Medulla oblongata (tissue), 1 donor: ENCODE measurements around the gene S1PR3.
"Not testable (repeated sequence)": the region's sequence is repeated elsewhere in the genome, so short reads cannot be mapped to it uniquely, and the experiment has no call there.

ENCODE experiments used
- DNase-seq: peaks from one replicate; pipeline ENCODE4 v3.0.0-alpha.2; 2015; ENCODE audit errors: extremely low spot score

The S1PR3 gene

DNA sequence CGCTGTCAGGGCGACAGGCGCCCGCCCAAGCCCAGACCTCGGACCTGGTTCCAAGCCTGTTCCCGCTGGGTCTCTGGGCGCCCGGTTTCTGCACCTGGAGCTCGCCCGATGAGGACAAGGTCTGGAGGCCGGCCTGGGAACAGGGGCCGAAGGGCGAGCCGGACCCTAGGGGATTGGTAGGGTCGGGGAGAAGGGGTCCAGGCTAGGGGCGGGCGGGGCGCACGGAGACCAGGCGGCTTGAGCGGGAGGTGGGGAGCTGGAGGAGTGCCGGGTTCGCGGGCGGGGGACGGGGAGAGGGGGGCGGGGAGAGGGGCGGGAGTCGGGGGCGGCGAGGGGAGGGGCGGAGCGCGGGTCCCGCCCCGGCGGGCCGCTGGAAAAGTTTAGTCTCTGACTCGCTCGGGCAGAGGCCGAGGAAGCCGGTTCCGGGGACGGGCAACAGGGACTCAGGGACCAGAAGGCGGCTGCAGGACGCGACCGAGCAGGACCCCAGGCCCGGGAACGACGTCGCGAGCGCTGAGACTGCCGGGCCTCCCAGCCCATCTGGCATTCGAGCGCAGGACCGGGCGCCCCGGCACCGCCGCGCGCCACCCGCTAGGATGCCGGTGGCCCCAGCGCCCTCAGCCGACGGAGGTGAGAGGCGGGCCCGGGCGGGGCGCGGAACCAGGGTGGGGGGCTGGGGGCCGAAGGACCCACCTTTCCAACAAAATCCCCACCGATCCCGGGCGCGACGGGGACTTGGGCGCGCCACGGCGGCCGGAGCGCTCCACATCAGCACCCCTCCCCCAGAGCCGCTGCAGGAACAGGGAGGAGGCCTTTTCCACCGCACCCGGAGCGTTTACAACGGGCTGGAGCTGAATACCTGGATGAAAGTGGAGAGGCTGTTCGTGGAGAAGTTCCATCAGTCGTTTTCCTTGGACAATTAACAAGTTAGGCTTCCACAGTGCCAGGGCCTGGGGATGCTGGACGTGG is at the start of gene S1PR3:
Gene S1PR3 (plus strand): TSS at position 403 of the 969 bp plus-strand sequence. CDS start 9,733 bp downstream, outside the sequence.
- DNase-seq, result peak; percentile 44

DNA sequence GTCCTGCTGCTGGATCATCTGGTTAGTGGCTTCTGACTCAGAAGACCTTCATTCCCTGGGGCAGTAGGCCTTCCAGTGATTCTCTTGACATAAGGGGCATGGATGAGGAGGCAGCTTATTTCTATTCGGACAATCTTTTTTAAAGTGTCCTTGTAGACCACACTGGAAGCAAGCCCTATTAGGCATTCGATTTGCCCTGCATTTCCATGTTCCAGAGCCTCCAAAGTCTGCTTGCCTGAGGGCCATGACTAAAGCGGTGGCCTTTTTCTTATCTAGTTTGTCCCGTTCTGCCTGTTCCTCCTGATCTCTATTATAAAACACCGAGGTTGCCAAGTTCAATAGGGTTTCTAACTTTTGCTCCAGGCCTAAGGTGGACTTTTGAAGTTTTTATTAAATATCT is 49.7 kb upstream of the S1PR3 start:
- DNase-seq, result not testable (repeated sequence)

DNA sequence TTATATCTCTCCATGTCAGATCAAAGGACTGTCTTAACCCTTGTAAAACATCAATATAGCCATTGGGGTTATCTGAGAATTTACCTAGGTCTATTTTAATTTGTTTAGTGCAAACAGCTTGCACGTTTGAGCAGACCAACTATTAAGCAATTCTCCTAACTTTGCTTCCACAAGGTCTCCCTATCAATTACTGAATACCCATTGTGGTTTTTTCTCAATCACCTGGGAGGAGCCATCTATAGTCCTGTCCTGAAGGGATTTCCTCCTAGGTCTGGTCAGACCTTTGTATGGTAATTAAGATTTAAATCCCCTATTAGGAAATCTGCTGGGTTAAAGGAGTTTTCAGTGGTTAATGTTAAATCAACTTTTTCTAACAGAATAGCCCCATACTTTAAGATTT is 48.9 kb upstream of the S1PR3 start:
- no peak for DNase-seq

DNA sequence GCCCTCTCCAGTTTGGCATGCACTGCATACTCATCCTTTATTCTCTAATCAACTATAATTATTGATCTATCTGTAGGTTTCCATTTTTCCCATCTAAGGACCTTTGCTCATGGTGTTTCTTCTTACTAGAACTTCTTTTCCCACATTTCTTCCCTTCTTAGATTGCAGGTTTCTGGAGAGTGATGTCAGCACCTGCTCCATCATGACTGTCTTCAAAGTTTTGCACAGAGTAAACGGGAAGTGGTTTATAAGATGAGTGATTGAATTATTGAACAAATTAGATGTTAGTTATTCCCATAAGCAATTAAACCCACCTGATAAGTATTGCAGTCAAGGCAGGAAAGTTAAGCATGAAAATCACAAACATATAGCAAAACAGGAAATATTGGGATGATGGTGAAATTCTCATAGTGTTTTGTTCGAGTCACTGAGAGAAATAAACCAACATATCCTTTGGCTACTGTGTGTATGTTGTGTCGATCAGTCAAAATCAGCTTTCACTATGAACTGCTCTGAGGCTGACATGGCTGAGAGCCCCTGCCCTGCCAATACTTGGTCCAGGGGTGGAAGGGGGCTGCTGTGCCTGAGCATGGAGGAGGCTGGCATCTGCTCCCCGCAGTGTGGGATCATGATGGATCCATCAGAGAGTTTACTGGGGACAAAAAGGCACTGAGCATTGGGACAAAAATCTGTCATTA is 45.5 kb upstream of the S1PR3 start:
- DNase-seq, result no peak

DNA sequence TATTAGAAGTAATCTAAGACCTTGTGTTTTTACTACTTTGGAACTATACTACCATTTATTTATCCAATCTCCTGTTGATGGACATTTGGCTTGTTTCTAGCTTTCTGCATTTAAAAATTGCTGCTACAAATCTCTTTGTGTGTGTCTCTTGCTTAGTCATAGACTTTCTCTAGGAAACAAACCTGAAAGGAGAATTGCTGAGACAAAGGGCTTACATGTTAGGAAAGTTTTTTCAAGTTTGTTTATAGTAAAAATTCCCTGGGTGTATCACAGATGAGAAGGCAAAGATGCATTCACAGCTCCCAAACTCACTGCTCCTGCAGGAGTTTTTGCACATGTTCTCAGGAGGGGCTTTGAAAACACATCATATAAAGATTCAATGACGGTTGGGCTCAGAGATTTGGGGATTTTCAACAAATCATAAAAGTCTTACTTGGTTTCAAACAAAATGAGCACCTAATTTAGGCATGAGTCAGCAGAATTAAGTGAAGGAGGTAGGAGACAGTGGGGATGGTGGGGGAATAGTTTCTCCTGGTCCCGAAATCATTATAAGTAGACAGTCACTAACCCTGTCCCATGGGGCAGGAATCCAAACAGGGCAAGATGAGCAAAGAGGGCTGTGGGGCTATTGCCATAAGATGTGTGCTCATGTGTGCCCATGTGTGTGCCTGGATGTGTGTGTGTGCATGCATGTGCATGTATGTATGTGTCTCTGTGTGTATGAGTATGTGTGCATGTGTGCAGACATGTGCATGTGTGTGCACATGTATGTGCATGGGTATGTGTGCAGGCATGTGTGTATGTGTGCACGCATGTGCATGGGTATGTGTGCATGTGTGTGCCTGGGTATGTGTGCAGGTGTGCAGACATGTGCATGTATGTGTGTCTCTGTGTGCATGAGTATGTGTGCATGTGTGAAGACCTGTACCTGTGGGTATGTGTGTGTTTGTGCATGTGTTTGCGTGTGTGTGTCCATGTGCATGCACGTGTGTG is 43.4 kb upstream of the S1PR3 start:
- DNase-seq, result no peak

DNA sequence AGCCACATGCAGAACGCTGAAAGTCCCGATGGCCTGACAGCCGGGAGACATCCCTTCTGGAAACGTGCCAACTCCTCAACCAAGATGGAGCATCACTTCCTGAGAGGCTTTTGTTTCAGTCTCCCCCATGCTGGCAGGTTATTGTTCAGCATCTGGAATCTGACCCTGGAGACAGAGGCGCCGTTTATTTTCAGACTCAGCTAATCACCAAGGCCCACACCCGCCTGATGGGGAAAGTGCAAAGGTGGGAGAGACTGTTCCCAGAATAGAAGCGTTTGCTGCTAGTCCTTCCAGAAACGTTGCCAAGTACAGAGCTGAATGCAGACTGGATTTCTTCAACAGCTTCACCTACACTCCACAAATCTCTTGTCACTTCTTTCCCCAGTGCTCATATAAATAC is 41.8 kb upstream of the S1PR3 start:
- no peak for DNase-seq

DNA sequence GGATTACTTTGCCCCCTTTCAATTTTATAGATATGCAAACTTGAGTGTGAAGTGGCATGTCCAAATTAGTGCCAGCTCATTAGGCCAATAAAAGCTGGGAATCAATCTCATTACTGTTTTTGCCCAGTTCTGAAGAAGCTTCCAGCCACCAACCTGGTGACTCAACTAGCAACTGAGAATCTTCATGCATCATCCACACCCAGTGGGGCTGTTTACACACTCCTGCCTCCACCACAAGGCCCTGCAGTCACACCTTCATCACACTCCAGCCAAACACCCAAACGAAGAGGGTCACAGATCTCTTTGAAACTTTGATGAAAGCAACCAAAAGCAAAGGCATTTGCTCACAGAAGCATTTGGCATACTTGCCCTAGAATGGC is 41.3 kb upstream of the S1PR3 start:
- no peak for DNase-seq

DNA sequence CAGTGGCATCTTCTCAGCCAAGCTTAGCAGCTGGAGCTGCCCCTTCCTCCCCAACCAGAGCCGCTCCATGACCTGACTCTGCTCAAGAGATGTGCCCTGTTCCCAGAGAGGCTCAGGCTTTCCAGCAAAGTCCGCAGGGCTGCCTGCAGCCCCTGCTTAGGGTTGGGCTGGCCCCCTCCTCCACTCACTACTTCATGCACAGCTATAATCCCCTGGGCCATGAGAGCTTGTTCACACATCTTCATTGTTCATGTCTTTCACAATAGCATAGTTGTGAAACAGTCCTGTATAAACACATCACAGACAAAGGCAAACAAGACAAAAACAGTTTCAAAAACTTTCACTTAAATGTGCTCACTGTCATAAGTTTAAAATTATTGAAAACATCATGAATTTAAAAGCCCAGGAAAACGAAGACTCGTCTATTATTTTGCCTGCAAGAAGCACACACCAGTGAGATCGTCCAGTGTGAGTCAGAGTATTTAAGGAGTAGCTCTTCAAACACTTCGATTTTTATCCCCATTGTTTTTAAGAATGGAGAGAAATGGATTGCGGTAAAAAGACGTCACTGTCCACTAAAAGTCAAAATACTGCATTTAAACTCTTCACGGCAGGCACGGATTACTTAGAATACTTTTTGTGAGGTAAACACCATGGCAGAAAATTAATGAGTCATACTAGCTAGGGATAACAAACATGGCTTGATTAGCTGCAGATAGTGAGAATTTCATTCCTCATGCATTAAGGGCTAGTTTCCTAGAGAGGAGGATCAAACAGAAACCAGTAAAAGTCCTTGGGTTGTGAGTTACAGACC is 40.7 kb upstream of the S1PR3 start:
- DNase-seq, result peak; percentile 13

DNA sequence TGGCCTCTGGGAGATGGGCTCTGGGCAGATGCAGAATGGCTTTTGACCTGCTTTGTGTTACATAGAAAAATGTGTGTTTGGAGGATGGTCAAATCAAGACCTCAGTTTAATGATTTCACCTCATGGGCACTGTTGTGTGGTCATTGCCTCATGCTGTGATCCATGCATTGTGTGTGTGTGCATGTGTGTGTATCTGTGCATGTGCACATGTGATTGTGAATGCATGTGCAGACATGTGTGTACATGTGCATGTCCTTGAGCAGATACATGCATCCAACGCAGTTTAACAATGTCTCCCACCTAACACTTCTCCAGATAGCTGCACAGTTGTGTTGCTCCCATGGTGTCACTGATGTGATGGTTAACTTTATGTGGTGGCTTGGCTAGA is 40.1 kb upstream of the S1PR3 start:
- no peak for DNase-seq

DNA sequence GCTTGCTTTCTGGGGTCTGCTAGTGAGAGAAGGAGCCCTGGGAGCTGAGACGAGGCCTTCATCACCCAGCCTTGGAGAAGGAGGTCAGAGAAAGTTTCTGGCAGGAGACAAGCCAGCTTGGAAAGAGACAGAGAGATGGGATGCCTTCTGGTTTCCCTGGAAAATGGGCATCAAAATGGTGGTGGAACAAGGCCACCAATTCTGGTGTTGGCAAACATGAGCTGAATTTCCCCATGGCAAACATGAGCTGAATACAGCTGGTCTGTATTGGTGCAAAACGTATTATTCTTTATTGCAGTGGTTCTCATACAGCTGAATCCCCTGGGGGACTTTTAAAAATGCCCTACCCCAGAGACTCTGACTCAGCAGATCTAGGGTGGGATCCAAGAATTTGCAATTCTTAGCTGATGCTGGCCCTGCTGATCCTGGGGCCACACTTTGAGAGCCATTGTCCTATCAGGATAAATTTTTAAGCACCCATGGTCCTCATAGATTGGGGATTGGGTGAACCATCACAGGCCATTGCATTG is 39.1 kb upstream of the S1PR3 start:
- DNase-seq, result peak; percentile 71

DNA sequence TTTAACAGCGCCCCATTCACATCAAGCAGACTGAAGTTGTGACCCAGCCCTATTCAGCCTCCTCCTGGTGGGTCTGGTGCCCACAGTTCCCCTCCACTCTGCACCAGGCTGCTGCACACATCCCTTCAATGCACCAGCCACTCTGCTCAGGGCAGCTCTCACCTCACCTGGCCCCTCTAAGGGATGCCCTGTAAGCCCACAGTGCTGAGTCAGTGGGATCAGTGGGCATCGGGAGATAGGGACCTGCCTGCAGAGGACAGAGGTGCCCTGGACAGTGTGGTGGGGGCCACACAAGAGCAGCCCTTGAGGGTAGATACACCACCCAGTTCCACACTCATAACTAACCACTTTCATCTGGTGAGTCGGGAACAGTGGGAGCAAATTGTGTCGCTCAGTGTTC is 38.3 kb upstream of the S1PR3 start:
- no peak for DNase-seq

DNA sequence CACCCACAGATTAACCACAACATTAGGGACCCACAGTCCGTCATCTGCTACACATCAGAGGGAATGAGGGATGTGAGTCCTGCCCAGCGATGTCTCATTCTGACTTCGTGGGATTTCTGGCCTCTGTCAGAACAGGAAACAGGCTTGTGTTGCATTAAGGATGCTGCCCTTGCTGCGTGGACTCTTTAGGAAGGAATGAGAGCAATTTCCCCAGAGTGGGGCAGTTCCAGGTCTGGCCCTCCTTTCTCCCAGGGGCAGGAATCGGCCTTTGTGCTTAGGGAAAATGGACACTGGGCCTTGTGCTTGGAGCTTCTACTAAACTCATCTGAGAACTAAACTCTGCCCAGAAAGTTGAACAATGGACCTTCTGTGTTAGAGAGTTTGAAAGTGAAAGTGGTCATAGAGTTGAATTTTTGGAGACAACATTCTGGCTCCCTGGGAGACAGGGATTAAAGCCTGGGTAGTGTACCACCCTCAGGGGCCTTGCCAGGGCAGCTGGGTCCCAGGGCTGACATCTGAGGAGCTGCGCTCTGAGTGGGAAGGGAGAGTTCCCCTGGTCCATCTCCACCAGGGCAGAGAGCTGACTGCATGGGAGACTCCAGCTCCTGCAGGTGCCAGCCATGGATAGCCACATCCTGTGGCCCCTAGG is 37.8 kb upstream of the S1PR3 start:
- DNase-seq, result peak; percentile 91

DNA sequence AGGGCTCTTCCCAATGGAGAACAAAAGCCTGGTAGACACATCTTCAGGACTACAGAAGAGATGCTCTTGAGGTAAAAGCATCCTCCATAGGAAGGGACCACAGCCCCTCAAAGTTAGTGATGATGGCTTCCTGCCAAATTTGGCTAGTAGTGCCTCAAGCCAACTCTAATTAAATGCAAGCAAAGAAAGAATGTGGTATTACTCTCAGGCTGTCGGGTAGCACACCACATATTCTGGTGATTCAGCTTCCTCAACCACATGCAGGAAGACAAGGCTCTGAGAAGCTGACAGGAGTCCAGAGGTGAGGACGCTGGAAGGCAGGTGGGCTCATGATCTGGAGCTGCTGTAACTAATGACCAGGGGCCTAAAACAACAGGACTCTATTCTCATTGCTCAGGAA is 37.2 kb upstream of the S1PR3 start:
- no peak for DNase-seq

DNA sequence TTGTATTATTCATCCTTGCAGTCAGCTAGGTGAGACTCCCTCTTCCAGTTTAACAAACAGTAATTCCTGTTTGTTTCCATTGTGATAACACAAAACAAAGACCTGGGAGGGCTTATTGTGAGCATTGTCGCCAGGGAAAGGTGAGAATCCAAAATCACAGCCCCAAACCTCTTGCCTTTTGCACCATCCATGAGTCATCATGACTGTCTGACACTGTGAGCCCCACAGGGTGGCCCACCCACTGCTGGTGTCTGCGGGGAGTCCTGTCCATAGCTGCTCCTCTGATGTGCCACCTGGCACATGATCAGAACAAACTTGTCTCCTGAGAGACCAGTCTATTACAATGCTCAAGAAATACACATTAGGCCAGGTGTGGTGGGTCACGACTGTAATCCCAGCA is 33.7 kb upstream of the S1PR3 start:
- no peak for DNase-seq

DNA sequence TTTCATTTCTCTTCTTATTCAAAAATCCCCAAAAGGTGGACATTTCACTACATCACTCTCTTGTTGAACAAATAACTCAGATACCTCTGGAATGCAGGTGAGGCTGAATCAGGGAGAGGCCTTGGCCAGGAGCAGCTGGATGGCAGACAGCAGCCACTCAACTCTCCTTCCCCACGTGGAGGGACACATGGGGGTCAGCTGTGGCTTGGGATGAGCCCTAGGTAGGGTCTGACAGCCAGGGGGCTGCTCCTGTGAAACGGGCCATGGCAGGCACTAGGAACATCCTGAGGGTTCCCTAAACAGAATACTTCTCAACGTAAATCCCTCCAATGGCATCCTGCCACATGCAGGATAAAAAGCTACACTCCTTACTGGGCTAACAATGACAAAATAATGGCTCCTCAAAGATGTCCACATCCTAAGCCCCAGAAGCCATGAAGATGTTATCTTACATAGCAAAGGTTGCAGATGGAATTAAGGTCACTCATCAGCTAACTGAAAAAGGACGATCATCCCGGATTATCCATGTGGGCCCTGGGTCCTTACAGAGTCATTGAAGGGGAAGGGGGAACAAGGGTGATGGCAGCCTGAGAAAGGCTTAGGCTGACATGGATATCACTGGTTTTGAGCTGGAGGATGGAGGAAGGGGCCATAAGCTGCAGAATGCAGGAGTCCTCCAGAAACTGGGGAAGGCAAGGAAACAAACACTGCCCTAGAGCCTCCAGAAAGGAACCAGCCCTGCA is 31.4 kb upstream of the S1PR3 start:
- DNase-seq, result no peak

DNA sequence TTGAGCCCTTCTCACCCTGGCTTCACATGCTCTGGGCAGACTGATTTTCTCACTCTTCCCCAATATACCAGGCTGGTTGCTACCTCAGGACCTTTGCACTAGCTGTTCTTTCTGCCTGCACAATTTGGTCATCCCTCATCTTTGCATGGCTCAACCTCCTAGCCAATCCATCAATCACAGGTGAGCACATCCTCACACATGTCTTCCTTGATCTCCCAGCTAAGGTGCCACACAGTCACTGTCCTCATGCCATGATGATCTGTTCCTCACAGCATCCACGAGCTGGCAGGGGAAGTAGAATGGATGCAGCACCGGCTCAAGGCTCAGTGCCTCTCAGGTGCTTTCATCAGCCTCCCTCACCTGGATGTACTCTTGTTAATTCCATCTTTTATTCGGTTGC is 30.6 kb upstream of the S1PR3 start:
- no peak for DNase-seq

DNA sequence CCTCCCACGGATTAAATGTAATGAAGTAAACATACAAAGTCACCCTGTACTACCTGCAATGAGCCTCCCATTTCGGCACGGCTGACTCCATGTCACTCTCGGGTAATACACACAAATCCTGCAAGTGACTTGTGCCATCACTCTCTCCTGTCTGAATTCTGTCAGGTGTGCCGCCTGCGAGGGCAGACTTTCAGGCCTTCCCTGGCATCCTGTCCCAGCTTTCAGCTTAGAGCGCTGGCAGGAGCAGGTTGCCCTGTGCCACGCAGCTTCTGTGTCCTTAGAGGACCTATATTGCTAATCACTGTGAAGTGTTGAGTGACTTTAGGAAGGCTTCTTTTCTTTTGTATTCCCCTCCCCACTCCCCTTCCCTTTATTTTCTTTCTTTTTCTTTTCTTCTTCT is 25.8 kb upstream of the S1PR3 start:
- DNase-seq, result no peak

DNA sequence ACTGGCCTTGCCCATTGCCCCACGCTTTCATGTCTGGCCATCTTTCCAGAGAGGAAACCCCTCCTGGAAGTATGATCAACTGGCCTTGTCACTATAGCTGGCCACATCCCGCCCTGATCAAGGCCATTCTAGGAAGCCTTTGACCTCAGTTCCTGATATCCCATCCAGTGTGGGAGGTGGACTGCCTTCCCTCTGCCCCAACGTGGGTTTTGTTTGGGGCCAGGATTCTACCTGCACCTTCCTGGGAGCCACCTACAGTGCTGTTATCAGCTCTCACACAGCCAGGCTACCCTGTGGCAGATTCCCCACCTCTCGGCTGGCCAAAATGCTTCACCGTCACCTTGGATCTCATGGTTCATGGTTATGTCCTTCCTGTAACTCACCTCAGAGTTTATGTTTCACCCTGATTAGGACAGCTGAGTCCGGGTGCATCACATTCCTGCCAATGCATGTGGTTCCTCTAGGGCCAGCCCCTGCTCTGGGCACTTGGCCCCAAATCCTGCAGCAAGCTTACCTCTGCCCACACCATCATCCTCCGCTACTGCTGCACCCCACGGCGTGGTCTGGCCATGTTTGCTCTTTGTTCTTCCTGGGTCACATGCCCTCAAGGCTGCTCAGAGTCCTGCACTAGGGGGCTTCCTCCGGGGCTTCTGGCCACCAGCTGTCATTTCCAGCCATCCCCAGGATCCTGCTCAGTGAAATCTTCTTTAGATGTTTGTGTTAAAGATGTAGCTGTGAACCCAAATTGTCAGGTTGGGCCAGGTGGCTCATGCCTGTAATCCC is 24.2 kb upstream of the S1PR3 start:
- no peak for DNase-seq

DNA sequence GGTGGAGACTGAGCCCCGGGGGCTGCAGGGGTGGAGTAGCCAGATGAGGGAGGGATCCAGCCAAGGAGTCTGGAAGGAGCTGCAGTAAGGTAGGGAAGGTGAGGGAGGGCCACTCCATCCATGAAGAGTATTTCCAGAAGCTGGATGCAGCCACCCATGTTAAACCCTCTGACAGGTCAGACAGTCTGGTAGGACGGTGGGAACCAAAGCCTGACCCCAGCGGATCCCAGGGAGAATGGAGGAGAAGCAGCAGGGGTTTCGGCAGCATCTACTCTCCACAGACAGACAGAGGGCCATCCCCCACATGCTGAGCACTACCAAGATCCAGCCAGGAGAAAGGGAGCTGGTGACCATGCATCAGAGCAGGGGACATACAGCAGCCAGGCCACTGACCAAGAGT is 22.5 kb upstream of the S1PR3 start:
- DNase-seq, result no peak
